Hepatocyte (in vitro differentiated cells): Measurements from ENCODE around the gene PRDM15.

ENCODE experiments used
- EZH2 ChIP-seq: fragments of 200-600 bp; sonication (generic); IDR thresholded peaks from 2 replicates; pipeline ENCODE4 v1.6.1; 2016; ENCODE audit warnings: antibody characterized with exemption, mild to moderate bottlenecking, borderline replicate concordance
- EZH2phosphoT487 ChIP-seq: fragments of 200-600 bp; sonication (generic); IDR thresholded peaks from one replicate; pipeline ENCODE4 v1.6.1; 2018; ENCODE audit warnings: antibody characterized with exemption, mild to moderate bottlenecking, low read depth, moderate library complexity; ENCODE audit not compliant: unreplicated experiment, severe bottlenecking
- TF ChIP-seq, protein P1 (sequence below): fragments of 200-600 bp; sonication (generic); IDR thresholded peaks from 2 replicates; pipeline ENCODE4 v1.5.1; 2016; ENCODE audit warnings: antibody characterized with exemption, mild to moderate bottlenecking; ENCODE audit not compliant: poor library complexity

- TF ChIP-seq, protein P1, sequence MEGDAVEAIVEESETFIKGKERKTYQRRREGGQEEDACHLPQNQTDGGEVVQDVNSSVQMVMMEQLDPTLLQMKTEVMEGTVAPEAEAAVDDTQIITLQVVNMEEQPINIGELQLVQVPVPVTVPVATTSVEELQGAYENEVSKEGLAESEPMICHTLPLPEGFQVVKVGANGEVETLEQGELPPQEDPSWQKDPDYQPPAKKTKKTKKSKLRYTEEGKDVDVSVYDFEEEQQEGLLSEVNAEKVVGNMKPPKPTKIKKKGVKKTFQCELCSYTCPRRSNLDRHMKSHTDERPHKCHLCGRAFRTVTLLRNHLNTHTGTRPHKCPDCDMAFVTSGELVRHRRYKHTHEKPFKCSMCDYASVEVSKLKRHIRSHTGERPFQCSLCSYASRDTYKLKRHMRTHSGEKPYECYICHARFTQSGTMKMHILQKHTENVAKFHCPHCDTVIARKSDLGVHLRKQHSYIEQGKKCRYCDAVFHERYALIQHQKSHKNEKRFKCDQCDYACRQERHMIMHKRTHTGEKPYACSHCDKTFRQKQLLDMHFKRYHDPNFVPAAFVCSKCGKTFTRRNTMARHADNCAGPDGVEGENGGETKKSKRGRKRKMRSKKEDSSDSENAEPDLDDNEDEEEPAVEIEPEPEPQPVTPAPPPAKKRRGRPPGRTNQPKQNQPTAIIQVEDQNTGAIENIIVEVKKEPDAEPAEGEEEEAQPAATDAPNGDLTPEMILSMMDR: no peak
- TF ChIP-seq EZH2phosphoT487 (no peak), EZH2 (no peak)
Measured at GRCh38 chr21:41824466-41825207, 54.5 kb downstream of the PRDM15 start.
